ENCODE results near the gene CLDN34.

CLDN34 gene

DNA sequence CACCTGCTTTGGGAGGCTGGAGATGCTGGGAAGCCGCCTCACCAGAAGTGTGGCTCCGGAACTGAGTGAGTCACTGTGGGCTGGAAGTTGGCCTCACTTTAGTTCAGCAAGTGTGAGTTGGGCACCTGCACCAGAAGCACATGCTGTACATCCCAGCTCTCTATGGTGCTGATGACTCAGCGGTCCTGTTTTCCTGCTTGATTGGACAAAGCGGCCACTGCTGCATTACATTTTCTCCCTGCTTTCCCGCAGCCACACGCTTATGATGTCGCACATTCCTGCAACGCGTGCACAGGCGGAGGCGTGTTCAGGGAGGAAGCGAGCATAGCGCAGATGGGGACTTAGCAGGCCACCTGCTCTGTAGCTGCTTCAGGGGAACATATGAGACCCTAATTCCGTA lies 26.7 kb upstream of the CLDN34 start:
- no peak for DNase-seq
- Histone ChIP-seq H3K36me3 (no peaks in the 10 kb centered on the region), H3K4me3 (no peak overlapping the region), H3K27ac (no peak overlapping the region), H3K27me3 (no peaks in the 10 kb centered on the region), H3K9me3 (no peaks in the 10 kb centered on the region), H3K4me1 (no peaks in the 10 kb centered on the region)
- intact Hi-C loops (cut with DNase I; ENCODE audit: low total_unique reads) = no loop called here
- TF ChIP-seq CTCF (IDR thresholded peaks at IDR 0.05) = no peak

DNA sequence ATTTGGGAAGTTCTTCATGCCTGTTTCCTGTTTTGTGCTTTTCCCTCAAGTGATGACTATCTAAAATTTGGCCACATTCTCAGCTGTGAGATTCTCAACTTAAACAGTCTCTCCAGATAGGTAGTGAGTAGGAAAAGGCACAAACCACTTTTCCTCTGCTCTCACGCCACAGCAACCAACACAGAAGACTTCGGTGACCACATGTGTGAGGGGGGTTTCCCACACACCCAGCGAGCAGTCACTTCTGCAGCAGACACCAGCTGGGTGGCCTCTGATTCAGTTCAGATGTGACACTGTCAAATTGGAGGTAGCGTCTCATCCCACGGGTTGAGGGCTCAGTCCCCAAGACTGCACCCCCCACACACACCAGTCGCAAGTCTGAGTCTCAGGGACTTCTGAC lies 25.1 kb upstream of the CLDN34 start:
- intact Hi-C loops (cut with DNase I; ENCODE audit: low total_unique reads) = no loop called here
- Histone ChIP-seq H3K36me3 (no peaks in the 10 kb centered on the region), H3K27me3 (no peaks in the 10 kb centered on the region), H3K9me3 (no peaks in the 10 kb centered on the region), H3K4me3 (no peak overlapping the region), H3K27ac (no peak overlapping the region), H3K4me1 (no peaks in the 10 kb centered on the region)
- no peak for TF ChIP-seq CTCF (IDR thresholded peaks at IDR 0.05)
- no peak for DNase-seq

- TF ChIP-seq CTCF (IDR thresholded peaks at IDR 0.05) = no peak
- DNase-seq = no peak
- Histone ChIP-seq H3K36me3 (no peaks in the 10 kb centered on the region), H3K27ac (no peak overlapping the region), H3K9me3 (no peaks in the 10 kb centered on the region), H3K4me3 (no peak overlapping the region), H3K4me1 (no peaks in the 10 kb centered on the region), H3K27me3 (no peaks in the 10 kb centered on the region)
- intact Hi-C loops (cut with DNase I; ENCODE audit: low total_unique reads) = no loop called here
Measured at GRCh38 chrX:9943420-9943819, 23.7 kb upstream of the CLDN34 start.

DNA sequence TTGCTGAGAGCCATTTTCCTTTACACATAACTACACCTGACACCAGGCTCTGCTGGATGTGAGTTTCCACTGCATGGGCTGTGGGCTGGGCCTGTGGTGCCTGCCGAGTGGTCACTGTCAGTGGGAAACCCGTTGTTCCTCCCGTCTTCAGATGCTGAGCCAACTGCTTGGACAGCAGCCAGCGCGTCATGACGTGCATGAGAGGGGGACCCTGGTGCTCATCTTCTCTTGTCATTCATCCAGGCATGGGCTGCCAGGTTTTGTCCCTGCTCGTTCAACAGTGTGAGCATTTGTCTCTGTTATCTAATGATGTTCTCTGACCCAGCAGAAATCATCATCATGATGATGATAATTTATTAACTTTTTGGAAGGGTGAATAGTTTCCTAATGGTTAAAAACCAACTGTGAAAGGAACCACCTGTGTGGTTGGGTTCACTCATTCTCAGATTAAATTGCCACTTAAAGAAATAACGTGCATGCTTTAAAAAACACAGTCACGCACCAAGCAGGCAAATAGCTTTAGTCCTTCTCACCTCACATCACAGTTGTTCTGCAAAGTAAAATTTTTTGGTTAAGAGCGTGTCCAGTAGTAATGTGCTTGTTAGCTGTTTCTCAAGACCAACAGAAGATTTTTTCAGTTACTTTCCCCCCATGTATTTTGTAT lies 19.9 kb upstream of the CLDN34 start:
- no peaks in the 10 kb centered on the region for H3K9me3 ChIP-seq
- H3K27me3 ChIP-seq = no peaks in the 10 kb centered on the region
- no peak overlapping the region for H3K27ac ChIP-seq
- no peaks in the 10 kb centered on the region for H3K36me3 ChIP-seq
- H3K4me1 ChIP-seq = no peaks in the 10 kb centered on the region
- TF ChIP-seq CTCF (IDR thresholded peaks at IDR 0.05) = no peak
- intact Hi-C loops (cut with DNase I; ENCODE audit: low total_unique reads) = no loop called here
- no peak overlapping the region for H3K4me3 ChIP-seq
- DNase-seq = no peak

DNA sequence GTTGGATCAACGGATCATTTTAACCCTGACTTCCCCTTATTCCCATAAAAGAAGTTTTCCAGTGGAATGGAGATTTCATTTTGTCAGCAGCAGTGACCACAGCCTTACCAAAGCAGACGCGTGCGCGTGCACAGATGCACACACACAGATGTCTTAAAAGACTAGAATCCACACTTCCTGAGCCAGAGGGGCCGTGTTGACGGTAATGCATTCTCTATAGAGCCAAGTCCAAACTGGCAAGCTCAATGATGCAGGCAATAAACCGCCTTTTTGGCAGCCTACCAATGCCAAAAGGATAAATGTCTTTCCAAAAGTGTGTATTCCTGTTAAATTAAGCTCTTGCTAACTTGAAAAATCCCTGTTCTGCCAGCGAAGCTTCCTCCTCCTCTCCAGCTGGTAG lies 18.8 kb upstream of the CLDN34 start:
- H3K9me3 ChIP-seq = peaks cover 0 to 9% (median 2%) of the 10 kb centered on the region in 3 donors
- no peaks in the 10 kb centered on the region for H3K36me3 ChIP-seq
- H3K4me3 ChIP-seq = no peak overlapping the region
- no peaks in the 10 kb centered on the region for H3K27me3 ChIP-seq
- intact Hi-C loops (cut with DNase I; ENCODE audit: low total_unique reads) = no loop called here
- DNase-seq = no peak
- no peak overlapping the region for H3K27ac ChIP-seq
- H3K4me1 ChIP-seq = no peaks in the 10 kb centered on the region
- TF ChIP-seq CTCF (IDR thresholded peaks at IDR 0.05) = no peak

- TF ChIP-seq CTCF (IDR thresholded peaks at IDR 0.05) = no peak
- no peaks in the 10 kb centered on the region for H3K4me1 ChIP-seq
- H3K27me3 ChIP-seq = no peaks in the 10 kb centered on the region
- no peak overlapping the region for H3K4me3 ChIP-seq
- peaks cover 0 to 9% (median 8%) of the 10 kb centered on the region in 3 donors for H3K9me3 ChIP-seq
- intact Hi-C loops (cut with DNase I; ENCODE audit: low total_unique reads) = no loop called here
- no peak for DNase-seq
- no peaks in the 10 kb centered on the region for H3K36me3 ChIP-seq
- H3K27ac ChIP-seq = no peak overlapping the region
Measured at GRCh38 chrX:9952300-9952699, 14.9 kb upstream of the CLDN34 start.

All from tibial artery (tissue), 4 donors.